ENCODE data around the gene PCSK7. TPM values are rescaled to one million over a fixed set of nuclear protein-coding genes. Genes with fewer than 3 reads are reported as not detected.
A peak's percentile ranks its signal among the peaks of the same experiment; 100 is the strongest.

PCSK7 gene
- total and polyA plus RNA-seq, 4 donors, result 7.3 to 32.3 (median 16.2) TPM

DNA sequence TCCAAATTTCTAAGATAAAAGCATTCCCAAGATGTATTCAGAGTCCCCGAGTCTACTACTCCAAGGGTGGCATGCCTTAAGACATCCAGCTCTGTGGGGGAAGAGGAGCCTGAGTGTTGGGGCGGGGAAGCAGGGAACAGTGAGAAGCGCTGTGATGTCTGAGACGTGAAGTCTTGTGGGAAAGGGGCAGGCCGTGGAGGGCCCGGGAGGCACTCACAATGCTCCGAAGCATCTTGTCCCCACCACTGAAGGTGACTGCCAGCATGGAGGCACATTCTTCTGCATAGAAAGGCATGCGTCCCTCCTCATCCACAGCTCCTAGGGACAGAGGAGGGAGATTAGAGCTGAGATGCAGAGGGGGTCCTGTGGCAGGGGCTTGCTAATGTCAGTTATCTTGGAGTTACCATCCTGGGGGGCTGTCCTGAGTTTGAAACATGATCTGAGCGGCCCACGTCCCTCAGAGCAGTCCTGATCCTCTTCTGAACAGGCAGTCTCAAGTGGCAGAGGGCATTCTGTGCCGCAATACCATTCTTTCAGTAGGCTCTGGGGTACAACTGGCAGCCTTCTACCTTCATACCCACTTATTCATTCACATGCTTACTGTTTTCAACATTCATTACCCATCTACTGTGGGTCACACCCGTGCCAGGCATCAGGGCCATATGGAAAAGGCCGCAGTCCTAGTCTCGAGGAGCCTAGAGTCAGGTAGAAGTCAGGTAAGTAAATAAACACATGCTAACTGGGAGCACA lies 8.7 kb downstream of the PCSK7 start:
- no peaks in the 10 kb centered on the region for H3K27me3 ChIP-seq (ENCODE audit: control insufficient read depth in 4 of 4, insufficient read depth in 4 of 4, low read length in 3 of 4)
- TF ChIP-seq REST (IDR thresholded peaks at IDR 0.05) (no peak), TAF1 (conservative IDR thresholded peaks at IDR 0.05) (no peak), FOXA2 (IDR thresholded peaks at IDR 0.05) (no peak), JUND (IDR thresholded peaks at IDR 0.05) (no peak)
- WGBS, result 94% methylated on average over 14 of the region's 14 CpGs
- DNase-seq (ENCODE audit: low spot score), result peak; percentile 37
- peaks cover 0 to 9% (median 0%) of the 10 kb centered on the region in 4 donors for H3K4me1 ChIP-seq (ENCODE audit: control insufficient read depth in 4 of 4, insufficient read depth in 4 of 4, low read length in 3 of 4)
- H3K4me3 ChIP-seq (ENCODE audit: low read depth in 1 of 3, low read length in 3 of 3), result no peak overlapping the region
- H3K9ac ChIP-seq (ENCODE audit: low read depth in 1 of 2, low read length in 2 of 2), result no peak overlapping the region
- no peak overlapping the region for H3K27ac ChIP-seq (ENCODE audit: low read depth in 1 of 2, low read length in 2 of 2)
- H3K9me3 ChIP-seq (ENCODE audit: control insufficient read depth in 4 of 4, low read length in 3 of 4), result no peaks in the 10 kb centered on the region
- H3K36me3 ChIP-seq (ENCODE audit: control insufficient read depth in 4 of 4, insufficient read depth in 3 of 4, low read depth in 1 of 4, low read length in 3 of 4), result peaks cover 11 to 63% (median 44%) of the 10 kb centered on the region in 4 donors

- Histone ChIP-seq H3K27me3 (ENCODE audit: control insufficient read depth in 4 of 4, insufficient read depth in 4 of 4, low read length in 3 of 4) (no peaks in the 10 kb centered on the region), H3K4me3 (ENCODE audit: low read depth in 1 of 3, low read length in 3 of 3) (no peak overlapping the region), H3K27ac (ENCODE audit: low read depth in 1 of 2, low read length in 2 of 2) (peak overlapping the region in 1 of 2 donors; percentile 28), H3K36me3 (ENCODE audit: control insufficient read depth in 4 of 4, insufficient read depth in 3 of 4, low read depth in 1 of 4, low read length in 3 of 4) (peaks cover 5 to 67% (median 48%) of the 10 kb centered on the region in 4 donors), H3K9ac (ENCODE audit: low read depth in 1 of 2, low read length in 2 of 2) (no peak overlapping the region), H3K9me3 (ENCODE audit: control insufficient read depth in 4 of 4, low read length in 3 of 4) (no peaks in the 10 kb centered on the region), H3K4me1 (ENCODE audit: control insufficient read depth in 4 of 4, insufficient read depth in 4 of 4, low read length in 3 of 4) (peaks cover 0 to 9% (median 0%) of the 10 kb centered on the region in 4 donors)
- WGBS, result 84% methylated on average over 7 of the region's 7 CpGs
- peak; percentile 7 to 36 for TF ChIP-seq RXRA (IDR thresholded peaks at IDR 0.05)
- no peak for TF ChIP-seq TAF1 (conservative IDR thresholded peaks at IDR 0.05)
- TF ChIP-seq HNF4A (conservative IDR thresholded peaks at IDR 0.05), result no peak
- no peak for TF ChIP-seq GABPA (IDR thresholded peaks at IDR 0.05 in 1 of 2, conservative IDR thresholded peaks at IDR 0.05 in 1 of 2)
- TF ChIP-seq NR2F2 (IDR thresholded peaks at IDR 0.05), result peak; percentile 79
- peak; percentile 56 for TF ChIP-seq SP1 (IDR thresholded peaks at IDR 0.05)
- DNase-seq (ENCODE audit: low spot score), result no peak
Measured at GRCh38 chr11:117221775-117222517, 9.9 kb downstream of the PCSK7 start.

- Histone ChIP-seq H3K27ac (ENCODE audit: low read depth in 1 of 2, low read length in 2 of 2) (peak overlapping the region; percentile 52 to 60), H3K27me3 (ENCODE audit: control insufficient read depth in 4 of 4, insufficient read depth in 4 of 4, low read length in 3 of 4) (no peaks in the 10 kb centered on the region), H3K36me3 (ENCODE audit: control insufficient read depth in 4 of 4, insufficient read depth in 3 of 4, low read depth in 1 of 4, low read length in 3 of 4) (peaks cover 5 to 68% (median 48%) of the 10 kb centered on the region in 4 donors), H3K4me3 (ENCODE audit: low read depth in 1 of 3, low read length in 3 of 3) (no peak overlapping the region), H3K4me1 (ENCODE audit: control insufficient read depth in 4 of 4, insufficient read depth in 4 of 4, low read length in 3 of 4) (peaks cover 0 to 9% (median 0%) of the 10 kb centered on the region in 4 donors), H3K9me3 (ENCODE audit: control insufficient read depth in 4 of 4, low read length in 3 of 4) (no peaks in the 10 kb centered on the region), H3K9ac (ENCODE audit: low read depth in 1 of 2, low read length in 2 of 2) (no peak overlapping the region)
- WGBS, result 81% methylated on average over 7 of the region's 7 CpGs
- no peak for DNase-seq (ENCODE audit: low spot score)
- no peak for TF ChIP-seq FOXA2 (IDR thresholded peaks at IDR 0.05)
- TF ChIP-seq, protein P1, sequence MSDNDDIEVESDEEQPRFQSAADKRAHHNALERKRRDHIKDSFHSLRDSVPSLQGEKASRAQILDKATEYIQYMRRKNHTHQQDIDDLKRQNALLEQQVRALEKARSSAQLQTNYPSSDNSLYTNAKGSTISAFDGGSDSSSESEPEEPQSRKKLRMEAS (IDR thresholded peaks at IDR 0.05), result no peak
- TF ChIP-seq YY1 (IDR thresholded peaks at IDR 0.05), result no peak
- TF ChIP-seq CTCF (IDR thresholded peaks at IDR 0.05; ENCODE audit: low read depth, low read length, missing input control), result no peak
- no peak for TF ChIP-seq SP1 (IDR thresholded peaks at IDR 0.05)
- no peak for TF ChIP-seq NR2F2 (IDR thresholded peaks at IDR 0.05)
- TF ChIP-seq RAD21 (IDR thresholded peaks at IDR 0.05), result no peak
- no peak for TF ChIP-seq GABPA (IDR thresholded peaks at IDR 0.05 in 1 of 2, conservative IDR thresholded peaks at IDR 0.05 in 1 of 2)
Measured at GRCh38 chr11:117220999-117221774, 10.7 kb downstream of the PCSK7 start.
